22Rv1 (cell line): ENCODE results near the gene USP24.
"Not testable (repeated sequence)": the region's sequence is repeated elsewhere in the genome, so short reads cannot be mapped to it uniquely, and the experiment has no call there.

Experiments
- H3K27ac ChIP-seq: fragments of 450-650 bp; 2 replicates; pipeline ENCODE4 v1.5.1; 2017
- ZFX ChIP-seq: fragments of 450-650 bp; IDR thresholded peaks from 2 replicates; pipeline ENCODE4 v1.6.1; 2017; ENCODE audit warnings: antibody characterized with exemption, borderline replicate concordance
- TF ChIP-seq, protein P1 (sequence below): fragments of 450-650 bp; IDR thresholded peaks from 2 replicates; pipeline ENCODE4 v1.5.1; 2017; ENCODE audit warnings: mild to moderate bottlenecking

The USP24 gene

DNA sequence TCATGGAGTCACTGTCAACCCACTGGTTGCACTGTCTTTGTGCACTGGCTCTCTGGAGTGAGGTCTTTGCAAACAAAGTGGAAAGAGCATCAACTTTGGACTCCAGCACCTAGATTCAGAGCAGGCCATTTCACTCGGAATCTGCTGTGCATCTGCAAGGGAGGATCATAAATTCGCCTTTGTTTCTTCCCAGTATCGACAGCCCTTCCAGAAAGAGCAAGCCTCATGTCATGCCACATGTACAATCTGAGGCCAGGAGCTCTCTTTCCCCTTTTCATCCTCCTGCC is 176.7 kb downstream of the USP24 start:
- TF ChIP-seq, protein P1, sequence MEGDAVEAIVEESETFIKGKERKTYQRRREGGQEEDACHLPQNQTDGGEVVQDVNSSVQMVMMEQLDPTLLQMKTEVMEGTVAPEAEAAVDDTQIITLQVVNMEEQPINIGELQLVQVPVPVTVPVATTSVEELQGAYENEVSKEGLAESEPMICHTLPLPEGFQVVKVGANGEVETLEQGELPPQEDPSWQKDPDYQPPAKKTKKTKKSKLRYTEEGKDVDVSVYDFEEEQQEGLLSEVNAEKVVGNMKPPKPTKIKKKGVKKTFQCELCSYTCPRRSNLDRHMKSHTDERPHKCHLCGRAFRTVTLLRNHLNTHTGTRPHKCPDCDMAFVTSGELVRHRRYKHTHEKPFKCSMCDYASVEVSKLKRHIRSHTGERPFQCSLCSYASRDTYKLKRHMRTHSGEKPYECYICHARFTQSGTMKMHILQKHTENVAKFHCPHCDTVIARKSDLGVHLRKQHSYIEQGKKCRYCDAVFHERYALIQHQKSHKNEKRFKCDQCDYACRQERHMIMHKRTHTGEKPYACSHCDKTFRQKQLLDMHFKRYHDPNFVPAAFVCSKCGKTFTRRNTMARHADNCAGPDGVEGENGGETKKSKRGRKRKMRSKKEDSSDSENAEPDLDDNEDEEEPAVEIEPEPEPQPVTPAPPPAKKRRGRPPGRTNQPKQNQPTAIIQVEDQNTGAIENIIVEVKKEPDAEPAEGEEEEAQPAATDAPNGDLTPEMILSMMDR: no peak
- no peak for TF ChIP-seq ZFX
- H3K27ac ChIP-seq: no peak overlapping the region

DNA sequence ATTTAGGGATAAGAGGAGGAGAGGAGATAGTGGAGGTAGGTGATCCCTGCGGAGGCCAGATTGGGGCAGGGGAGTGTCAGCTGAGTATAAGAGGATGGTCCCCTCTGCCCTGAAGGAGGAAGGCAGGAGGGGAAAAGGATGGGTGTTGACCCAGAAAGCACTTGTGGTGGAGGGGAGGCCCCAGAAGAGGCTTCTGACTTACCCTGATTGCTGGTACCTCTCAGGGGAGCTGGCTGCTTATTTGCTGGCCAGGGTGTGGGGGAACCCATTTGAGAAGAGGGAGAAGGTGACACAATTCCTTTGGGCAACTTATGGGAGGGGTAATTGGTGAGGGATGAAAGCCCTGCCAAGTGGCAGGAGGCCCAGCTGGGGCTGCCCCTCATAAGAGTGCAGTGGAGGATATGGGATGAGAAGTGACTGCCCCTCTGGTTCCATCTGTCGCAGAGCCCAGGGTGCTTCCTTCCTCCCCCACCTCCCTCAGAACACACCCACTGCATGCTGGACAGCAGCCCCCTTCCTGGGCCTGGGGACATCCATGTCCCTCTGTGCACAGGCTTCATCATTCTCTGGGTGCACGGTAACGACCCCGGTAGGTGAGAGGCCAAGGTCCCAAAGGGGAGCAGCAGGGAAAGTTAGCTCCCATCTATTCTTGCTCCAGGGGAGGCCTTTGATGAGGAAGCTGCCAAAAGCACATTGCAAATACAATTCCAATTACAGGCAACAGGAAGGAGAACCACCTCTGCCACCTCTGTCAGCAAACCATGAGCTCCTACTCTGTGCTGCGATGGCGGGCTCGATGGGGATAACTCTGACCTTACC is 177.2 kb downstream of the USP24 start:
- no peak overlapping the region for H3K27ac ChIP-seq

DNA sequence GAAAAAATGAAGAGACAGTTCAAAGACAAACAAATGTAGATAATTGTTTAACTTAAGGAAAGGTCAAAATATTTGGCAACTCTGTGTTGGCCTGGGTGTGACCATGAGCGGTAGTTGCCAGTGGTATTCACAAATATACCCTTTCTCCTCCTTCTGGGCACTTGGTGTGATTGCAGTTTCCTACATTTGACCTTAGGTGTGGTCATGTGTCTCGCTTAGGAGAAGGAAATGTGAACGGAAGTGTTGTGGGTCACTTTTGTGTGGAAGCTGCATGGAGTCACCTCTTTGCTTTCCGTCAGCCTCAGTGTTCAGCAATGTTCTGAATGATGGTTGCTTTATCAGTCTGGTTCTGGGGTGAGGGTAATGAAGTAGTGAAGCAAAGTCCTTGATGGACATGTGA is 179.3 kb downstream of the USP24 start:
- TF ChIP-seq ZFX: no peak
- TF ChIP-seq, protein P1: no peak; the same call in none of the 2 replicates

More for the DNA sequence above, 177.2 kb downstream of the USP24 start:
- TF ChIP-seq, protein P1: no peak
- no peak for TF ChIP-seq ZFX

DNA sequence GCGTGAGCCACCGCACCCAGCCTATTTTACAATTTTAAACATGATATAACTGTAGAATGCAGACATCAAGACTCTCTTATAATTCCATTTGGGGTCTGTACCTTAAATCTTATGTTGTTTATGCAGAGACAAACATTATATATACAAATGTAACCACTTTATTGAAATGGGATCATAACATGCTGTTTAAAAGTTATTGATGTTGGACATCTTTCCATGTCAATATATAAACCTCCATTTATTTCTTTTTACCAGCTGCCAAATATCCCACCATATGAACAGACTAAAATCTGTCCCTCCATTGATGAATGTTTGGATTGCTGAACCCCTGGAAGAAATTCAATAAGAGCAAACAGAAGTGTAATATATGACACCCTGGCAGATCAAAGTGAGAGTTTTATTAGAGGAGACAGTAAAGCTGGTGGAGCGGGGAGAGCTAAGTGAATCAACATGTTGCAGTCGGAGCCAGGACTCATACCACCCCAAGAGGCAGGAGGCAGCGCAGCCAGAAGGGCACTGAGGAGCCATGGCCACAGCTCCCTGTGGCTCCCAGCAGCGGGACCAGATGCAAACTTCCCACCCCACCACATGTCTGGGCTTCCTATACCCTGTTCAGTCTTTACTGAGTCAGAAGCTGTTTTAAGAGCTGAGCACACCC is 180.6 kb downstream of the USP24 start:
- TF ChIP-seq, protein P1: no peak
- no peak for TF ChIP-seq ZFX
- no peak overlapping the region for H3K27ac ChIP-seq

More for the DNA sequence above, 179.3 kb downstream of the USP24 start:
- no peak overlapping the region for H3K27ac ChIP-seq

DNA sequence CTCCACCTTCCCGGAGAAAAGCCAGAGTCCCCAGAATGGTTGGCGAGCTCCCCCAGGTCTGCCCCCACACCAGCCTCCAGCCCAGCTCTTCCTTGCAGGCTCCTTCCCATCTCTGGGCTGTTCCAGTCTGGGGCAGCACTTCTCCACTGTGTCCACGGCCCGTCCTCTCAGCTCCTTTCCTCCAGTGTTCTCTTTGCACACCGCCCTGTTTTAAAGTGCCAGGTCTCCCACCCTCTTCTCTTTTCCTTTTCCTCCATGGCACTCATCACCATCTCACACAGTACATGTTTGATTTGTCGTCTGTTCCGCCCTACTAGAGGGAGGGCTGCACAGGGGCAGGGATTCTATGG is 181.9 kb downstream of the USP24 start:
- TF ChIP-seq ZFX: no peak
- TF ChIP-seq, protein P1: no peak

DNA sequence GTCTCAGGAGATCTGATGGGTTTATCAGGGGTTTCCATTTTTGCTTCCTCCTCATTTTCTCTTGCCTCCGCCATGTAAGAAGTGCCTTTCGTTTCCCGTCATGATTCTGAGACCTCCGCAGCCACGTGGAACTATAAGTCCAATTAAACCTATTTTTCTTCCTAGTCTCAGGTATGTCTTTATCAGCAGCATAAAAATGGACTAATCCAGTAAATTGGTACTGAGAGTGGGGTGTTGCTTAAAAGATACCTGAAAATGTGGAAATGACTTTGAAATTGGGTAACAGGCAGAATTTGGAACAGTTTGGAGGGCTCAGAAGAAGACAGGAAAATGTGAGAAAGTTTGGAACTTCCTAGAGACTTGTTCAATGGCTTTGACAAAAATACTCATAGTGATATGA is 184.1 kb downstream of the USP24 start:
- not testable (repeated sequence) for H3K27ac ChIP-seq

More for the DNA sequence above, 181.9 kb downstream of the USP24 start:
- no peak overlapping the region for H3K27ac ChIP-seq

DNA sequence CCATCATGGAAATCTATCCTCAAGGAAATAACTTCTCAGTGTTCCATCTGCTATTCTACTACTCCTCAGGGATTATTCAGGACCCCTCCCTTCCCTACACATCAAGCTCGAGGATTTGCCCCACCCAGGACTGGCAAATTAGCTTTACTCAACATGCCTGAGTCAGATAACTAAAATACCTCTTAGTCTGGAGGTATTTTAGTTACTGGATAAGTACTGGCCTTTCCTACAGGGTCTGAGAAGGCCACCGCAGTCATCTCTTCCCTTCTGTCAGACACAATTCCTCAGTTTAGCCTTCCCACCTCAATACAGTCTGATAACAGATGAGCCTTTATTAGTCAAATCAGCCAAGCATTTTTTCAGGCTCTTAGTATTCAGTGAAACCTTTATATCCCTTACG is 188.5 kb downstream of the USP24 start:
- not testable (repeated sequence) for H3K27ac ChIP-seq

DNA sequence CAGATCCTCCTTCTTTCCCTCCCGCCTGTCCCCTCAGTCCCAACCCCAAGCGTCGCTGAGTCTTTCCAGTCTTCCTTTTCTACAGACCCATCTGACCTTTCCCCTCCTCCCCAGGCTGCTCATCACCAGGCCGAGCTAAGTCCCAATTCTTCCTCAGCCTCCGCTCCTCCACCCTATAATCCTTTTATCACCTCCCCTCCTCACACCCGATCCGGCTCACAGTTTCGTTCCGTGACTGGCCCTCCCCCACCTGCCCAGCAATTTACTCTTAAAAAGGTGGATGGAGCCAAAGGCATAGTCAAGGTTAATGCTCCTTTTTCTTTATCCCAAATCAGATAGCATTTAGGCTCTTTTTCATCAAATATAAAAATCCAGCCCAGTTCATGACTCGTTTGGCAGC is 191.0 kb downstream of the USP24 start:
- H3K27ac ChIP-seq: not testable (repeated sequence)
